Keratinocyte (primary cell): ENCODE results near the gene FOSB. TPM values are rescaled to one million over a fixed set of nuclear protein-coding genes. Genes with fewer than 3 reads are reported as not detected.

Source experiments
- DNase-seq: peaks from one replicate; pipeline ENCODE4 v3.0.0-alpha.2; 2011; ENCODE audit warnings: low read depth, missing footprints, low spot score
- FAIRE-seq: peaks from 2 replicates; lab custom pipeline; 2011; peaks lifted over from hg19 to GRCh38; lab: Jason Lieb, UNC
- H2AFZ ChIP-seq: 2 replicates; pipeline ENCODE4 v1.6.0; 2012; ENCODE audit warnings: low read length, control low read depth, inconsistent platforms; ENCODE audit not compliant: control insufficient read depth
- H3K27ac ChIP-seq: 2 replicates; pipeline ENCODE4 v1.5.1; 2011; ENCODE audit warnings: low read length; ENCODE audit not compliant: control insufficient read depth, insufficient read depth
- H3K27me3 ChIP-seq: 3 replicates; pipeline ENCODE4 v1.6.0; 2011; ENCODE audit warnings: low read length; ENCODE audit not compliant: control insufficient read depth, insufficient read depth; ENCODE audit errors: extremely low read depth
- H3K36me3 ChIP-seq, 2 experiments: 2 replicates in 1 of 2; 3 replicates in 1 of 2; pipeline ENCODE4 v1.5.1; 2011; ENCODE audit warnings: low read length in 2 of 2, mild to moderate bottlenecking in 1 of 2; ENCODE audit not compliant: control insufficient read depth in 2 of 2, insufficient read depth in 2 of 2; ENCODE audit errors: extremely low read depth in 1 of 2
- H3K4me1 ChIP-seq: 3 replicates; pipeline ENCODE4 v1.5.1; 2011; ENCODE audit warnings: low read length; ENCODE audit not compliant: control insufficient read depth, insufficient read depth; ENCODE audit errors: extremely low read depth
- H3K4me2 ChIP-seq: 3 replicates; pipeline ENCODE4 v1.6.0; 2011; ENCODE audit warnings: low read depth, low read length; ENCODE audit not compliant: control insufficient read depth, insufficient read depth; ENCODE audit errors: extremely low read depth
- H3K4me3 ChIP-seq, 3 experiments: fragments of 200-600 bp in 1 of 3; sonication (generic) in 1 of 3; 2 replicates in 2 of 3; 3 replicates in 1 of 3; pipeline ENCODE4 v1.5.1; 2011 to 2016; ENCODE audit warnings: low read length in 3 of 3, mild to moderate bottlenecking in 3 of 3, control low read depth in 2 of 3, inconsistent platforms in 1 of 3, low read depth in 1 of 3, mixed read lengths in 1 of 3, mixed run types in 1 of 3, moderate library complexity in 1 of 3; ENCODE audit not compliant: control insufficient read depth in 2 of 3, insufficient read depth in 2 of 3; ENCODE audit errors: extremely low read depth in 1 of 3
- H3K79me2 ChIP-seq: 2 replicates; pipeline ENCODE4 v1.6.0; 2012; ENCODE audit warnings: low read length; ENCODE audit not compliant: control insufficient read depth, insufficient read depth
- H3K9ac ChIP-seq: 3 replicates; pipeline ENCODE4 v1.6.0; 2011; ENCODE audit warnings: low read length; ENCODE audit not compliant: control insufficient read depth, insufficient read depth; ENCODE audit errors: extremely low read depth
- H3K9me1 ChIP-seq: 3 replicates; pipeline ENCODE4 v1.6.0; 2011; ENCODE audit warnings: low read length; ENCODE audit not compliant: control insufficient read depth, insufficient read depth; ENCODE audit errors: extremely low read depth
- H3K9me3 ChIP-seq: 2 replicates; pipeline ENCODE4 v1.5.1; 2012; ENCODE audit warnings: low read depth, low read length; ENCODE audit not compliant: control insufficient read depth
- H4K20me1 ChIP-seq: 3 replicates; pipeline ENCODE4 v1.6.0; 2011; ENCODE audit warnings: low read length; ENCODE audit not compliant: control insufficient read depth, insufficient read depth; ENCODE audit errors: extremely low read depth
- CTCF ChIP-seq, 3 experiments: IDR thresholded peaks in 1 of 3; conservative IDR thresholded peaks in 1 of 3; optimal IDR thresholded peaks in 1 of 3; 2 replicates in 2 of 3; 3 replicates in 1 of 3; pipeline versions ENCODE3 to v1.5.1; 2011; ENCODE audit warnings: low read length in 3 of 3, mild to moderate bottlenecking in 3 of 3, moderate library complexity in 2 of 3, control low read depth in 1 of 3, inconsistent platforms in 1 of 3; ENCODE audit not compliant: insufficient read depth in 2 of 3; ENCODE audit errors: extremely low read depth in 1 of 3
- EZH2 ChIP-seq: IDR thresholded peaks from one replicate; pipeline ENCODE4 v1.6.1; 2012; ENCODE audit warnings: inconsistent platforms, mild to moderate bottlenecking, low read length, moderate library complexity
- dilution Hi-C: fragments of 300-500 bp; cut with MboI; formaldehyde crosslinking; loops from one replicate; pipeline ENCODE4 v1.7.0; 2020; ENCODE audit warnings: low sequenced_read_pairs; ENCODE audit not compliant: extremely low pct_ligation_motif_present
- polyA plus RNA-seq, 5 experiments: library from polyadenylated mRNA; depleted of rRNA in 3 of 5; stranded (reverse) in 3 of 5; stranded (forward) in 1 of 5; unstranded in 1 of 5; fragments of >200 nt; gene quantifications; 1 replicate in 1 of 5; 2 replicates in 3 of 5; 3 replicates in 1 of 5; pipeline versions ENCODE4 v1.2.1 to v1.2.3, GENCODE V29; 2011 to 2012; ENCODE audit warnings: missing spikeins in 2 of 5, low read depth in 1 of 5, low replicate concordance in 1 of 5

The FOSB gene
- polyA plus RNA-seq, 1 donor (not counting 4 experiments of a cell fraction or from before 2014, with no cell fraction given), result 4.6 TPM

- Histone ChIP-seq H3K4me3 (peak overlapping the region; percentile 44 to 87 (median 84)), H2AFZ (peak overlapping the region; percentile 25), H4K20me1 (no peaks in the 10 kb centered on the region), H3K4me2 (peak overlapping the region; percentile 99), H3K27me3 (no peaks in the 10 kb centered on the region), H3K79me2 (no peaks in the 10 kb centered on the region), H3K4me1 (peaks cover 14% of the 10 kb centered on the region), H3K9me3 (no peaks in the 10 kb centered on the region), H3K9me1 (no peaks in the 10 kb centered on the region), H3K36me3 (no peaks in the 10 kb centered on the region), H3K9ac (peak overlapping the region; percentile 98), H3K27ac (peak overlapping the region; percentile 100)
- TF ChIP-seq EZH2, result no peak
- TF ChIP-seq CTCF (optimal IDR thresholded peaks at IDR 0.05 in 1 of 3, IDR thresholded peaks at IDR 0.05 in 1 of 3, conservative IDR thresholded peaks at IDR 0.05 in 1 of 3; ENCODE audit: extremely low read depth in 1 of 3, insufficient read depth in 2 of 3, low read length in 3 of 3), result no peak
- peak; percentile 82 for DNase-seq
- FAIRE-seq, result peak; percentile 41
- dilution Hi-C loops, result no loop called here
Measured at GRCh38 chr19:45477713-45478453, 10.1 kb downstream of the FOSB start.

GRCh38 chr19:45478454-45479238 lies 10.8 kb downstream of the FOSB start:
- Histone ChIP-seq H3K36me3 (no peaks in the 10 kb centered on the region), H3K9ac (peak overlapping the region; percentile 98), H3K4me3 (peak overlapping the region; percentile 44 to 87 (median 84)), H3K4me1 (peaks cover 14% of the 10 kb centered on the region), H4K20me1 (no peaks in the 10 kb centered on the region), H2AFZ (peak overlapping the region; percentile 93), H3K4me2 (peak overlapping the region; percentile 99), H3K27ac (peak overlapping the region; percentile 100), H3K9me1 (no peaks in the 10 kb centered on the region), H3K27me3 (no peaks in the 10 kb centered on the region), H3K79me2 (no peaks in the 10 kb centered on the region), H3K9me3 (no peaks in the 10 kb centered on the region)
- DNase-seq (peak; percentile 66), FAIRE-seq (peak; percentile 90)
- TF ChIP-seq CTCF (optimal IDR thresholded peaks at IDR 0.05 in 1 of 3, IDR thresholded peaks at IDR 0.05 in 1 of 3, conservative IDR thresholded peaks at IDR 0.05 in 1 of 3; ENCODE audit: extremely low read depth in 1 of 3, insufficient read depth in 2 of 3, low read length in 3 of 3), result peak; percentile 91 to 97 (median 92)
- no peak for TF ChIP-seq EZH2
- dilution Hi-C loops, result no loop called here
